ENCODE results near the gene GPRASP1. TPM values are rescaled to one million over a fixed set of nuclear protein-coding genes. Genes with fewer than 3 reads are reported as not detected.

The GPRASP1 gene
- total and polyA plus RNA-seq, 10 of the 15 experiments (the other 5 are each of a cell fraction or from before 2014, with no cell fraction given) = 0.03 to 0.46 (median 0.14) TPM

- ChIA-PET RAD21 (ENCODE audit: unreplicated experiment) (no interaction called here), SMC1A (ENCODE audit: uncharacterized antibody, unreplicated experiment) (no interaction called here), POLR2A (no interaction called here), CTCF (no interaction called here)
- no peak overlapping the region for H2AFZ ChIP-seq (ENCODE audit: control insufficient read depth, low read depth, low read length)
- H3K27me3 ChIP-seq (replicated peaks in 1 of 2; ENCODE audit: control insufficient read depth in 2 of 2, insufficient read depth in 2 of 2, low read length in 1 of 2) = no peaks in the 10 kb centered on the region
- no peak overlapping the region for H3K9ac ChIP-seq (ENCODE audit: control insufficient read depth, insufficient read depth, low read length)
- no peak overlapping the region for H3K4me3 ChIP-seq
- no peak overlapping the region for H3K4me2 ChIP-seq (ENCODE audit: control insufficient read depth, insufficient read depth)
- WGBS (ENCODE audit: insufficient coverage, insufficient replicate concordance, low lambda C conversion rate, missing lambda C conversion rate) = 64% methylated on average over 3 of the region's 3 CpGs
- no peaks in the 10 kb centered on the region for H3K36me3 ChIP-seq (ENCODE audit: control insufficient read depth in 2 of 2, insufficient read depth in 2 of 2, low read length in 1 of 2)
- no peak for DNase-seq (ENCODE audit: low read depth, low spot score)
- intact Hi-C loops (cut with micrococcal nuclease; ENCODE audit: unreplicated experiment) = no loop called here
- FAIRE-seq = no peak
- no peaks in the 10 kb centered on the region for H3K4me1 ChIP-seq (ENCODE audit: control insufficient read depth, insufficient read depth, low read length)
- no TSS peak for BruUV-seq (replicated peaks)
- no peaks in the 10 kb centered on the region for H3K79me2 ChIP-seq (ENCODE audit: control insufficient read depth, insufficient read depth, low read length)
- no peak for ATAC-seq
- in situ Hi-C loops (cut with MboI) = no loop called here
- TF ChIP-seq RELA (IDR thresholded peaks at IDR 0.05; ENCODE audit: borderline replicate concordance, partially characterized antibody) = no peak
- TF ChIP-seq NR2C1 (IDR thresholded peaks at IDR 0.05) = no peak
- no peak for TF ChIP-seq E2F4 (IDR thresholded peaks at IDR 0.05; ENCODE audit: low read depth, low read length)
- no peak for TF ChIP-seq YBX1 (IDR thresholded peaks at IDR 0.05)
- no peak for TF ChIP-seq HDAC2 (IDR thresholded peaks at IDR 0.05)
- TF ChIP-seq, protein P1, sequence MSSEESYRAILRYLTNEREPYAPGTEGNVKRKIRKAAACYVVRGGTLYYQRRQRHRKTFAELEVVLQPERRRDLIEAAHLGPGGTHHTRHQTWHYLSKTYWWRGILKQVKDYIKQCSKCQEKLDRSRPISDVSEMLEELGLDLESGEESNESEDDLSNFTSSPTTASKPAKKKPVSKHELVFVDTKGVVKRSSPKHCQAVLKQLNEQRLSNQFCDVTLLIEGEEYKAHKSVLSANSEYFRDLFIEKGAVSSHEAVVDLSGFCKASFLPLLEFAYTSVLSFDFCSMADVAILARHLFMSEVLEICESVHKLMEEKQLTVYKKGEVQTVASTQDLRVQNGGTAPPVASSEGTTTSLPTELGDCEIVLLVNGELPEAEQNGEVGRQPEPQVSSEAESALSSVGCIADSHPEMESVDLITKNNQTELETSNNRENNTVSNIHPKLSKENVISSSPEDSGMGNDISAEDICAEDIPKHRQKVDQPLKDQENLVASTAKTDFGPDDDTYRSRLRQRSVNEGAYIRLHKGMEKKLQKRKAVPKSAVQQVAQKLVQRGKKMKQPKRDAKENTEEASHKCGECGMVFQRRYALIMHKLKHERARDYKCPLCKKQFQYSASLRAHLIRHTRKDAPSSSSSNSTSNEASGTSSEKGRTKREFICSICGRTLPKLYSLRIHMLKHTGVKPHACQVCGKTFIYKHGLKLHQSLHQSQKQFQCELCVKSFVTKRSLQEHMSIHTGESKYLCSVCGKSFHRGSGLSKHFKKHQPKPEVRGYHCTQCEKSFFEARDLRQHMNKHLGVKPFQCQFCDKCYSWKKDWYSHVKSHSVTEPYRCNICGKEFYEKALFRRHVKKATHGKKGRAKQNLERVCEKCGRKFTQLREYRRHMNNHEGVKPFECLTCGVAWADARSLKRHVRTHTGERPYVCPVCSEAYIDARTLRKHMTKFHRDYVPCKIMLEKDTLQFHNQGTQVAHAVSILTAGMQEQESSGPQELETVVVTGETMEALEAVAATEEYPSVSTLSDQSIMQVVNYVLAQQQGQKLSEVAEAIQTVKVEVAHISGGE (CRISPR knock-in tag; IDR thresholded peaks at IDR 0.05) = no peak
- no peak for TF ChIP-seq JUND (IDR thresholded peaks at IDR 0.05; ENCODE audit: low read depth, low read length)
- TF ChIP-seq, protein P2, sequence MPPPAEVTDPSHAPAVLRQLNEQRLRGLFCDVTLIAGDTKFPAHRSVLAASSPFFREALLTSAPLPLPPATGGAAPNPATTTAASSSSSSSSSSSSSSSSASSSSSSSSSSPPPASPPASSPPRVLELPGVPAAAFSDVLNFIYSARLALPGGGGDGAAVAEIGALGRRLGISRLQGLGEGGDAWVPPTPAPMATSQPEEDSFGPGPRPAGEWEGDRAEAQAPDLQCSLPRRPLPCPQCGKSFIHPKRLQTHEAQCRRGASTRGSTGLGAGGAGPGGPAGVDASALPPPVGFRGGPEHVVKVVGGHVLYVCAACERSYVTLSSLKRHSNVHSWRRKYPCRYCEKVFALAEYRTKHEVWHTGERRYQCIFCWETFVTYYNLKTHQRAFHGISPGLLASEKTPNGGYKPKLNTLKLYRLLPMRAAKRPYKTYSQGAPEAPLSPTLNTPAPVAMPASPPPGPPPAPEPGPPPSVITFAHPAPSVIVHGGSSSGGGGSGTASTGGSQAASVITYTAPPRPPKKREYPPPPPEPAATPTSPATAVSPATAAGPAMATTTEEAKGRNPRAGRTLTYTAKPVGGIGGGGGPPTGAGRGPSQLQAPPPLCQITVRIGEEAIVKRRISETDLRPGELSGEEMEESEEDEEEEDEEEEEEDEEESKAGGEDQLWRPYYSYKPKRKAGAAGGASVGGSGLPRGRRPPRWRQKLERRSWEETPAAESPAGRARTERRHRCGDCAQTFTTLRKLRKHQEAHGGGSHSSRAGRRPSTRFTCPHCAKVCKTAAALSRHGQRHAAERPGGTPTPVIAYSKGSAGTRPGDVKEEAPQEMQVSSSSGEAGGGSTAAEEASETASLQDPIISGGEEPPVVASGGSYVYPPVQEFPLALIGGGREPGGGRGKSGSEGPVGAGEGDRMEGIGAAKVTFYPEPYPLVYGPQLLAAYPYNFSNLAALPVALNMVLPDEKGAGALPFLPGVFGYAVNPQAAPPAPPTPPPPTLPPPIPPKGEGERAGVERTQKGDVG (CRISPR knock-in tag; IDR thresholded peaks at IDR 0.05) = no peak
- no peak for TF ChIP-seq MTA3 (IDR thresholded peaks at IDR 0.05; ENCODE audit: borderline replicate concordance, low read length)
- no peak overlapping the region for H3K27ac ChIP-seq (ENCODE audit: control insufficient read depth, insufficient read depth)
- no peaks in the 10 kb centered on the region for H4K20me1 ChIP-seq (ENCODE audit: control insufficient read depth, insufficient read depth)
- H3K9me3 ChIP-seq (replicated peaks; ENCODE audit: control insufficient read depth, insufficient read depth, low read length) = no peaks in the 10 kb centered on the region
Measured at GRCh38 chrX:102694749-102695148, 43.5 kb downstream of the GPRASP1 start.
